ENCODE results near the gene CYLC1. TPM values are rescaled to one million over a fixed set of nuclear protein-coding genes. Genes with fewer than 3 reads are reported as not detected.

CYLC1 gene
- total RNA-seq = under 0.01 TPM

GRCh38 chrX:83860846-83861245 lies at the start of gene CYLC1:
Gene CYLC1, plus strand, starts transcription at chrX:83861146. Its CDS starts 37 bp downstream, at chrX:83861183.
- FAIRE-seq = no peak
- no peak for DNase-seq (ENCODE audit: low spot score in 2 of 2)

- FAIRE-seq = no peak
- no peak for DNase-seq (ENCODE audit: low spot score in 2 of 2)
These were observed 41.6 kb upstream of the CYLC1 start for GRCh38 chrX:83819304-83819703.

GRCh38 chrX:83829874-83830273 lies 31.1 kb upstream of the CYLC1 start:
- FAIRE-seq (no peak), DNase-seq (ENCODE audit: low spot score in 2 of 2) (no peak)

GRCh38 chrX:83845397-83845796 lies 15.5 kb upstream of the CYLC1 start:
- peak in 1 of 2 donors; percentile 5 for DNase-seq (ENCODE audit: low spot score in 2 of 2)
- no peak for FAIRE-seq

GRCh38 chrX:83847339-83847738 lies 13.6 kb upstream of the CYLC1 start:
- DNase-seq (ENCODE audit: low spot score in 2 of 2) (no peak), FAIRE-seq (no peak)

GRCh38 chrX:83888585-83888984 lies 27.6 kb downstream of the CYLC1 start:
- FAIRE-seq (no peak), DNase-seq (ENCODE audit: low spot score in 2 of 2) (no peak)

- DNase-seq (ENCODE audit: low spot score in 2 of 2) (no peak), FAIRE-seq (no peak)
These were observed 31.5 kb downstream of the CYLC1 start for GRCh38 chrX:83892433-83892832.

GRCh38 chrX:83906921-83907320 lies 46.0 kb downstream of the CYLC1 start:
- DNase-seq (ENCODE audit: low spot score in 2 of 2) = no peak
- FAIRE-seq = no peak

- no peak for DNase-seq (ENCODE audit: low spot score in 2 of 2)
- no peak for FAIRE-seq
These were observed 55.6 kb downstream of the CYLC1 start for GRCh38 chrX:83916525-83916924.

- no peak for FAIRE-seq
- no peak for DNase-seq (ENCODE audit: low spot score in 2 of 2)
These were observed 73.3 kb downstream of the CYLC1 start for GRCh38 chrX:83934220-83934619.

All from frontal cortex (tissue), 4 donors.